Neural cell (in vitro differentiated cells): ENCODE data around the gene ZXDC. TPM values are rescaled to one million over a fixed set of nuclear protein-coding genes. Genes with fewer than 3 reads are reported as not detected.

Experiments
- H2AFZ ChIP-seq: fragments of 200-600, 300-800 bp; sonication (generic), shearing (Covaris generic); 2 replicates; pipeline ENCODE4 v1.6.0; 2014; ENCODE audit warnings: low read depth, mild to moderate bottlenecking, antibody characterized with exemption, low read length, moderate library complexity
- H3F3A ChIP-seq: fragments of 200-600 bp; shearing (Covaris generic); 2 replicates; pipeline ENCODE4 v1.6.1; 2016; ENCODE audit warnings: mild to moderate bottlenecking, moderate library complexity, mixed read lengths, antibody characterized with exemption, low read length; ENCODE audit not compliant: insufficient read depth, poor library complexity, severe bottlenecking
- H3K27ac ChIP-seq: fragments of 200-600, 300-800 bp; sonication (generic), shearing (Covaris generic); 2 replicates; pipeline ENCODE4 v1.5.1; 2014; ENCODE audit warnings: mild to moderate bottlenecking, low read length, moderate library complexity
- H3K27me3 ChIP-seq: fragments of 300-800, 200-600 bp; sonication (generic), shearing (Covaris generic); 2 replicates; pipeline ENCODE4 v1.6.0; 2014; ENCODE audit warnings: mild to moderate bottlenecking, low read depth, low read length, moderate library complexity; ENCODE audit not compliant: insufficient read depth
- H3K36me3 ChIP-seq: fragments of 300-800, 200-600 bp; sonication (generic), shearing (Covaris generic); 2 replicates; pipeline ENCODE4 v1.5.1; 2014; ENCODE audit warnings: mild to moderate bottlenecking, antibody characterized with exemption, low read length, moderate library complexity; ENCODE audit not compliant: insufficient read depth
- H3K4me2 ChIP-seq: fragments of 300-800, 200-600 bp; sonication (generic), shearing (Covaris generic); 2 replicates; pipeline ENCODE4 v1.6.0; 2014; ENCODE audit warnings: mild to moderate bottlenecking, low read length
- H3K4me3 ChIP-seq: fragments of 300-800, 200-600 bp; sonication (generic), shearing (Covaris generic); 2 replicates; pipeline ENCODE4 v1.5.1; 2014; ENCODE audit warnings: mild to moderate bottlenecking, low read length, moderate library complexity
- H3K79me2 ChIP-seq: fragments of 200-600 bp; shearing (Covaris generic); replicated peaks from 2 replicates; pipeline ENCODE4 v1.6.0; 2014; ENCODE audit warnings: mild to moderate bottlenecking, low read length, moderate library complexity; ENCODE audit not compliant: insufficient read depth
- H3K9ac ChIP-seq: fragments of 300-800, 200-600 bp; sonication (generic), shearing (Covaris generic); 2 replicates; pipeline ENCODE4 v1.6.1; 2016; ENCODE audit warnings: mild to moderate bottlenecking, low read length, mixed read lengths
- H3K9me2 ChIP-seq: fragments of 200-600 bp; shearing (Covaris generic); 2 replicates; pipeline ENCODE4 v1.6.1; 2016; ENCODE audit warnings: mild to moderate bottlenecking, low read length, mixed read lengths; ENCODE audit not compliant: insufficient read depth
- H3K9me3 ChIP-seq: fragments of 200-600, 300-800 bp; sonication (generic), shearing (Covaris generic); 2 replicates; pipeline ENCODE4 v1.6.1; 2016; ENCODE audit warnings: mild to moderate bottlenecking, mixed run types, low read length, moderate library complexity, mixed read lengths
- H4K20me1 ChIP-seq: fragments of 200-600 bp; shearing (Covaris generic); 2 replicates; pipeline ENCODE4 v1.6.1; 2016; ENCODE audit warnings: mild to moderate bottlenecking, mixed run types; ENCODE audit not compliant: insufficient read depth
- CTCF ChIP-seq: fragments of 450-650 bp; IDR thresholded peaks from 2 replicates; pipeline ENCODE4 v1.5.1; 2014; ENCODE audit warnings: antibody characterized with exemption, mild to moderate bottlenecking, moderate library complexity; ENCODE audit not compliant: poor library complexity, severe bottlenecking
- EP300 ChIP-seq: fragments of 450-650 bp; conservative IDR thresholded peaks from 2 replicates; pipeline ENCODE4 v1.6.1; 2014; ENCODE audit warnings: antibody characterized with exemption, mild to moderate bottlenecking, moderate library complexity; ENCODE audit not compliant: poor library complexity, severe bottlenecking
- EZH2 ChIP-seq: fragments of 200-600, 300-800 bp; shearing (Covaris generic), sonication (generic); IDR thresholded peaks from 2 replicates; pipeline ENCODE4 v1.6.1; 2014; ENCODE audit warnings: antibody characterized with exemption, low read length, borderline replicate concordance, mild to moderate bottlenecking; ENCODE audit not compliant: insufficient read depth, poor library complexity, severe bottlenecking
- MXI1 ChIP-seq: fragments of 450-650 bp; conservative IDR thresholded peaks from 2 replicates; pipeline ENCODE4 v1.6.1; 2014; ENCODE audit warnings: antibody characterized with exemption, mild to moderate bottlenecking; ENCODE audit not compliant: poor library complexity, severe bottlenecking
- POLR2AphosphoS5 ChIP-seq: IDR thresholded peaks from 2 replicates; pipeline ENCODE4 v1.6.1; 2012
- RAD21 ChIP-seq: fragments of 450-650 bp; conservative IDR thresholded peaks from 2 replicates; pipeline ENCODE4 v1.6.1; 2014; ENCODE audit warnings: antibody characterized with exemption, mild to moderate bottlenecking, moderate library complexity
- SMC3 ChIP-seq: fragments of 450-650 bp; conservative IDR thresholded peaks from 2 replicates; pipeline ENCODE4 v1.6.1; 2014; ENCODE audit warnings: antibody characterized with exemption, mild to moderate bottlenecking, moderate library complexity; ENCODE audit not compliant: poor library complexity
- TAF1 ChIP-seq: IDR thresholded peaks from 2 replicates; pipeline ENCODE4 v1.6.1; 2012; ENCODE audit warnings: low read depth
- polyA plus RNA-seq: library from polyadenylated mRNA; depleted of rRNA; stranded (reverse); fragments of >200 nt; gene quantifications from 2 replicates; pipeline ENCODE4 v1.2.3, GENCODE V29; 2014
- TF ChIP-seq, protein P1 (sequence below): IDR thresholded peaks from 2 replicates; pipeline ENCODE4 v1.6.1; 2012; ENCODE audit warnings: borderline replicate concordance

The ZXDC gene
- polyA plus RNA-seq, 1 donor from 2014 or later = 22.2 TPM

DNA sequence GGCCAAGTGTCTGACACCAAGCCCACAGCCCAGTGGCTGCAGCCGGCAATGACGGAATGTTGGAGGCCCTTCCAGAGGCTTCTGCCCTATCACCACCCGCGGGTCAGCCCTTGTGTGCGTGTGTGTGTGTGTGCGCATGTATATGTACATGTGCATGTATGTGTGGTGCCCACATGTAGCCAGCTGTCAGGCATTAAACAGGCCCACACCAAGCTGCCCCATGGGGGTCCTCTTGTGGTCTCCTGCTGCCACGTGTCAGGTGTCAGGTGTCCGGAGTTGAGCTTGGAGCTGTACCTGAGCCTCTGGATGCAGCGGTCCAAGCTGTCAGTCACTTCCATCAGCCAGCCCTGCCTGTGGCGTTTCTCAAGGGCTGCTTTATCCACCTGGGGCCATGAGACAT lies 28.0 kb upstream of the ZXDC start:
- no peak overlapping the region for H3K4me3 ChIP-seq
- H4K20me1 ChIP-seq = no peaks in the 10 kb centered on the region
- H3F3A ChIP-seq = no peaks in the 10 kb centered on the region
- TF ChIP-seq, protein P1, sequence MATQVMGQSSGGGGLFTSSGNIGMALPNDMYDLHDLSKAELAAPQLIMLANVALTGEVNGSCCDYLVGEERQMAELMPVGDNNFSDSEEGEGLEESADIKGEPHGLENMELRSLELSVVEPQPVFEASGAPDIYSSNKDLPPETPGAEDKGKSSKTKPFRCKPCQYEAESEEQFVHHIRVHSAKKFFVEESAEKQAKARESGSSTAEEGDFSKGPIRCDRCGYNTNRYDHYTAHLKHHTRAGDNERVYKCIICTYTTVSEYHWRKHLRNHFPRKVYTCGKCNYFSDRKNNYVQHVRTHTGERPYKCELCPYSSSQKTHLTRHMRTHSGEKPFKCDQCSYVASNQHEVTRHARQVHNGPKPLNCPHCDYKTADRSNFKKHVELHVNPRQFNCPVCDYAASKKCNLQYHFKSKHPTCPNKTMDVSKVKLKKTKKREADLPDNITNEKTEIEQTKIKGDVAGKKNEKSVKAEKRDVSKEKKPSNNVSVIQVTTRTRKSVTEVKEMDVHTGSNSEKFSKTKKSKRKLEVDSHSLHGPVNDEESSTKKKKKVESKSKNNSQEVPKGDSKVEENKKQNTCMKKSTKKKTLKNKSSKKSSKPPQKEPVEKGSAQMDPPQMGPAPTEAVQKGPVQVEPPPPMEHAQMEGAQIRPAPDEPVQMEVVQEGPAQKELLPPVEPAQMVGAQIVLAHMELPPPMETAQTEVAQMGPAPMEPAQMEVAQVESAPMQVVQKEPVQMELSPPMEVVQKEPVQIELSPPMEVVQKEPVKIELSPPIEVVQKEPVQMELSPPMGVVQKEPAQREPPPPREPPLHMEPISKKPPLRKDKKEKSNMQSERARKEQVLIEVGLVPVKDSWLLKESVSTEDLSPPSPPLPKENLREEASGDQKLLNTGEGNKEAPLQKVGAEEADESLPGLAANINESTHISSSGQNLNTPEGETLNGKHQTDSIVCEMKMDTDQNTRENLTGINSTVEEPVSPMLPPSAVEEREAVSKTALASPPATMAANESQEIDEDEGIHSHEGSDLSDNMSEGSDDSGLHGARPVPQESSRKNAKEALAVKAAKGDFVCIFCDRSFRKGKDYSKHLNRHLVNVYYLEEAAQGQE = no peak
- TF ChIP-seq EP300 (no peak), SMC3 (no peak), EZH2 (no peak)
- no peaks in the 10 kb centered on the region for H3K36me3 ChIP-seq
- no peaks in the 10 kb centered on the region for H3K9me2 ChIP-seq
- no peaks in the 10 kb centered on the region for H3K79me2 ChIP-seq
- H3K9ac ChIP-seq = no peak overlapping the region
- H3K27me3 ChIP-seq = no peaks in the 10 kb centered on the region
- no peak overlapping the region for H3K27ac ChIP-seq
- H3K4me2 ChIP-seq = no peak overlapping the region
- no peak overlapping the region for H2AFZ ChIP-seq
- H3K9me3 ChIP-seq = no peaks in the 10 kb centered on the region

DNA sequence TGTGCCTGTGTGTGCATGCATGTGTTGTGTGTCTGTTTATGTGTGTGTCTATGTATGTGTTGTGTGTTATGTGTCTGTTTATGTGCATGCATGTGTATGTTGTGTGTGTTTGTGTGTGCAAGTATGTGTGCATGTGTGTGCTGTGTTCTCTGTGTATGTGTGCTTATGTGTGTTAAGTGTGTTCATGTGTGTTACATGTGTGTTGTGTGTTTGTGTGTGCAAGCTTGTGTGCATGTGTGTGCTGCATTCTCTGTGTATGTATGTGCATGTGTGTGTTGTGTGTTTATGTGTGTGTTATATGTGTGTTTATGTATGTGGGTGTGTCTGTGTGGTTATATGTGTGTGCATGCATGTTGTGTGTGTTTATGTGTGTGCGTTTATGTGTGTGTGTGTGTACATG lies 27.0 kb upstream of the ZXDC start:
- Histone ChIP-seq H3K9me2 (no peaks in the 10 kb centered on the region), H3K4me3 (no peak overlapping the region), H3K4me2 (no peak overlapping the region), H4K20me1 (no peaks in the 10 kb centered on the region), H3F3A (no peaks in the 10 kb centered on the region), H3K27ac (no peak overlapping the region), H3K9me3 (no peaks in the 10 kb centered on the region), H3K36me3 (no peaks in the 10 kb centered on the region), H3K27me3 (no peaks in the 10 kb centered on the region), H3K9ac (no peak overlapping the region), H3K79me2 (no peaks in the 10 kb centered on the region), H2AFZ (no peak overlapping the region)
- no peak for TF ChIP-seq RAD21
- TF ChIP-seq SMC3 = no peak
- TF ChIP-seq MXI1 = no peak
- TF ChIP-seq, protein P1 = no peak
- TF ChIP-seq POLR2AphosphoS5 = no peak
- no peak for TF ChIP-seq EZH2
- TF ChIP-seq CTCF = no peak
- TF ChIP-seq EP300 = no peak
- TF ChIP-seq TAF1 = no peak
